HG02759 (cell line): ENCODE measurements around the gene PI4KA.
"Not testable (repeated sequence)": the region's sequence is repeated elsewhere in the genome, so short reads cannot be mapped to it uniquely, and the experiment has no call there.

Experiments used
- ATAC-seq: cut with Tn5 transposase; IDR thresholded peaks from one replicate; pipeline ENCODE4 v1.9.1; 2021; ENCODE audit warnings: mild to moderate bottlenecking, moderate library complexity; ENCODE audit not compliant: unreplicated experiment

The PI4KA gene

GRCh38 chr22:20671409-20672081, 187.1 kb downstream of the PI4KA start:
- ATAC-seq, result no peak

GRCh38 chr22:20670457-20671261, 188.0 kb downstream of the PI4KA start:
- ATAC-seq, result not testable (repeated sequence)

DNA sequence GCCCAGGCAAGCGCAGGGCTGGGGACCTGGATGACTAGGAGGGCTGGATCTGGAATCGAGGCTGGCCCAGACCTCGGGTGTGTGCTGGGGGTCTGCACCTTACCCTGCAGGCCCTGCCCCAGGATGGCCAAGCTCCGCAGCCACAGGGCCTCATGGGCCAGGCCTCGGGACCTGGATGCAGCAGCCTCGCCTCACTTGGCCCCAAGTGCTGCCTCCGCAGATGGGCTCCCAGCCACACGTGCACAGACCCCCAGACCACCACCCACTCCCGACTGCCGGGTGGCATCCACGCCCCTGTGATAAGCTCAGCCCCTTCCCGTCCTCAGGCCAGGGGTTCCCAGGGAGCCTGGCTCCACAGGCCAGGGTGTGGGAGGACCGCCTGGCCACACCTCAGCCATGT, 188.7 kb downstream of the PI4KA start:
- not testable (repeated sequence) for ATAC-seq

DNA sequence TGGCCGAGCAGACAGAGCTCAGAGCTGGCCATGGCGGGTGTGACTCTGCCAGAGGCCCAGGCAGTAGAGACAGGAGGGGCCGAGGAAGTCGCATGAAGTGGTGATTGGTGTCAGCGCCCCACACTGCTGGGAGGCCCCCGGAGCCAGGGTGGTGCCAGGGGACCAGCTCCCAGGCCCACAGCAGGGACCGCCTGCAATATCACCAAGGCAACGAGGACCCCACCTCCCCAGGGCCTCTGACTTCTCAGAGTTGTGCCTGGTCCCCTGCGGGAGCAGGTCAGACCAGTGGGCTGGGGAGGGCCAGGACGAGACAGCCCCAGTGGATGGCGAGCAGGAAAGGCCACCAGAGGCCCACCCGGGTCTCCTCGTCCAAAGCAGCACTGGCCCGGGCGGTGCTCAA, 189.1 kb downstream of the PI4KA start:
- ATAC-seq, result not testable (repeated sequence)

DNA sequence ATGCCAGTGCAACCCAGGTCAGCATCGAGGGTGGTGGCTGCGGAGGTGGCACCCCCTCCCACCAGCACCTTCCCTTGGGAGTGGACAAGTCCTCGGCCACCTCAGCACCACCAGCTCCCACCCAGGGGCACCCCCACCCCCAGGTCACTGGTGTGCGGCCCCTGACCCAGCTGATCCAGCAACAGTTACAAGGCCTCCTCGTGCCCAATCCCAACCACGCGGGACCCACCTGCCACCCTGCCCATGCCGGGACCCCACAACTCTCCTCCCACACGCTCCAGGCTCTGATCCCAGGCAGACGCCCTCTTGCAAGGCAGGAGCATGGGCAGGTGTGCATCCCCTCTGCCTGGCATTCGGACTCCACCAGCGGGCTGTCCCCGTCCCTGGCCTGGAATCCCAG, 189.8 kb downstream of the PI4KA start:
- not testable (repeated sequence) for ATAC-seq

GRCh38 chr22:20668226-20668625, 190.4 kb downstream of the PI4KA start:
- ATAC-seq, result not testable (repeated sequence)

DNA sequence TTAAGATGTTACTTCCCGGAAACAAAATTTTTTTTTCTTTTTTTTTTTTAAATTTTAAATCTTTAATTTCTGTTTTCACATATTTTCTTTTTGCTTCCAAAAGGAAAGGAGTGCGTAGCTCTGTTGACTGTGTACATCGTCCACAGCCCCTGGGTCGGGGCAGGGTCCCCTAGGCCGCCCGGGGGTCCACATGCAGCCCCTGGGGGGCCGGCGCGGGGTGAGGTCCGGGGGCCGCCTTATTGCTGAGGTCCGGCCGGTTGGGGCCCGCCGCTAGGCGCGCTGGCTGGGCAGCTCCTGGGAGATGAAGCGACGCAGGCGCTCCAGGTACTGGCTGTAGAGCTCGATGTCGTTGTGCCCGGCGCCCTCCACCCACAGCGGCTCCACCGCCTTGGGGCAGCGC, 191.1 kb downstream of the PI4KA start:
- not testable (repeated sequence) for ATAC-seq

- no peak for ATAC-seq
Measured at GRCh38 chr22:20666560-20666959, 192.1 kb downstream of the PI4KA start.

DNA sequence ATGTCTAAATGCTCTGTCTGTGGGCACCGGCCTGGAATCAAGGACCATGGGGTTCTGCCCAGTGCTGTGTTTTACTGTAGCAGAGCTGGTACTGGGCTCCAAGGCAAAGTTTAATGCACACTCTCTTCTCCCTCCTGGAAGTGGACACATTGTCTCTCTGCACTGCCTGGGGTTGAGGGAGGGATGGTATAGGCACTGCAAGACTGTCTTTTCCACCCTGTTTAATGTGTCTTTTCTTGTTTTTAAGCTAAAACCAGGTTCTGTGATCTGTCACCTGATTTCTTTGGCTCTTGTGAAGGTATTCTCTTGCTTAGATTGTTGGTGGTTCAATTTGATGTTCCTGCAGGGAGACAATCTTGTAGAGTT, 194.0 kb downstream of the PI4KA start:
- no peak for ATAC-seq

DNA sequence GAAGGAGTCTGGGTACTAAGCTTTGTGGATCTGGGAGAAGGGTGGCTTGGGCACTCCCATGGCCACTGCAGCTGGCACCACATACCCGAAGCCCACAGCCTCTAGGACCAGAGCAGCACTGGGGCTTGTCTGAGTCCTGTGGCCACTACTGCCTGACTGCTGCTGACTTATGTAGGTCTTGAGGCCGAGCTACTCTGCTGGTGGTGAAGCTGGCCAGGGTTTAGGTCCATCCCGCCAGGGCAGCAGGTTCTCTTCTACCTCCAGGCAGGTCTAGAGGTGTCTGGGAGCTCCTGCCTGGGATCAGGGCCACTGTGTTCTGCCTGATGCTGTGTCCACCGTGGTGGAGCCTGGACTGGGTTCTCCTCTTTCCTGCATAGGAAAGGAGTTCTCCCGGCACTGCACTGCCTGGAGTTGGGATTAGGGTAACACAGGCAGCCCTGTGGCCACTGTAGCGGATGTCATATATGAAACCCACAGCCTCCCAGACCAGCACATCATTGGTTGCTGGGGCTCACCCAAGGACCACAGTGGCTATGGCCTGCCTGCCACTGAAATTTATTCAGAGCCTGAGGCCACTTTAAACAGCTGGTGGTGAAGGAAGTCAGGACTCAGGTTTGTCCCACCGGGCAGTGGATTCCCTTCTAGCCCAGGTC, 194.5 kb downstream of the PI4KA start:
- no peak for ATAC-seq

DNA sequence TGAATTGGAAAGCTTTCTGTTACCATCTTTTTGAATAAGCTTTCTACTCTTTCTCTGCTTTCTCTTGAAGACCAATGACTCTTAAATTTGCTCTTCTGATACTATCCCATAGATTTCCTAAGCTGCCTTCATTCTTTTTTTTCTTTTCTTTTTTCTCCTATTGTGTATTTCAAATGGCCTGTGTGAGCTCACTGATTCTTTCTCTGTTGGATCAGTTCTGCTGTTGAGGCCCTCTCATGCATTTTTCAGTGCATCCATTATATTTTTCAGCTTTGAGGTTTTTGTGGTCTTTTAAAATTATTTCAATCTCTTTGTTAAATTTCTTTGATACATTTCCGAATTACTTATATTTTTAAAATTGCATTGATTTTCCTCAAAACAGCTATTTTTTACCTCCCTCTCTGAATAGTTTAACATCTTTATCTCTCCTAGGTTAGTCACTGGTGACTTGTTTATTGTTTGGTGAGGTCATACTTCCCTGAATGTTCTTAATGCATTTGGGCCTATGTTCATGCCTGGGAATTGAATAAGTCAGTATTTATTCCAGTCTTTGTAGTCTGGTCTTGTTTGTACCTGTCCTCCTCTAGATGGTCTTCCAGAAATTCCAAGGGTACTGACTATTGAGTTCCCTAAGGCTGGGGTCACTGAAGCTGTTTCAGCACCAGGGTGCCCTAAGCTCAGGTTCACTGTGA, 195.3 kb downstream of the PI4KA start:
- ATAC-seq, result no peak

GRCh38 chr22:20662524-20663036, 196.0 kb downstream of the PI4KA start:
- ATAC-seq, result not testable (repeated sequence)

GRCh38 chr22:20661473-20661872, 197.1 kb downstream of the PI4KA start:
- ATAC-seq, result no peak

GRCh38 chr22:20660441-20661054, 198.1 kb downstream of the PI4KA start:
- no peak for ATAC-seq

GRCh38 chr22:20659920-20660319, 198.7 kb downstream of the PI4KA start:
- ATAC-seq, result no peak

DNA sequence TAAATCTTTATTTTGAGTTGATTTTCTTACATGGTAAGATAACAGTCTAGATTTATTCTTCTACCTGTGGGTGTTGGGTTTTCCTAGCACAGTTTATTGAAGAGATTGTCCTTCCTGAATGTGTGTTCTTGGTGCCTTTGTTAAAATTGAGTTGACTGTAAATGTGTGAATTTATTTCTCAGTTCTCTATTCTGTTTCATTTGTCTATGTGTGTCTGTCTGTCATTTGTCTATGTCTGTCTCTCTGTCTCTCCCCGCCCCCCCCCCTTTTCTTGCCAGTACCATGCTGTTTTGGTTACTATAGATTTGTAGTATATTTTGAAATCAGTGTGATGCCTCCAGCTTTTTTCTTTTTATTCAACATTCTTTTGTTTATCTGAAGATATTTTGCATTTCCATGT, 199.4 kb downstream of the PI4KA start:
- no peak for ATAC-seq

DNA sequence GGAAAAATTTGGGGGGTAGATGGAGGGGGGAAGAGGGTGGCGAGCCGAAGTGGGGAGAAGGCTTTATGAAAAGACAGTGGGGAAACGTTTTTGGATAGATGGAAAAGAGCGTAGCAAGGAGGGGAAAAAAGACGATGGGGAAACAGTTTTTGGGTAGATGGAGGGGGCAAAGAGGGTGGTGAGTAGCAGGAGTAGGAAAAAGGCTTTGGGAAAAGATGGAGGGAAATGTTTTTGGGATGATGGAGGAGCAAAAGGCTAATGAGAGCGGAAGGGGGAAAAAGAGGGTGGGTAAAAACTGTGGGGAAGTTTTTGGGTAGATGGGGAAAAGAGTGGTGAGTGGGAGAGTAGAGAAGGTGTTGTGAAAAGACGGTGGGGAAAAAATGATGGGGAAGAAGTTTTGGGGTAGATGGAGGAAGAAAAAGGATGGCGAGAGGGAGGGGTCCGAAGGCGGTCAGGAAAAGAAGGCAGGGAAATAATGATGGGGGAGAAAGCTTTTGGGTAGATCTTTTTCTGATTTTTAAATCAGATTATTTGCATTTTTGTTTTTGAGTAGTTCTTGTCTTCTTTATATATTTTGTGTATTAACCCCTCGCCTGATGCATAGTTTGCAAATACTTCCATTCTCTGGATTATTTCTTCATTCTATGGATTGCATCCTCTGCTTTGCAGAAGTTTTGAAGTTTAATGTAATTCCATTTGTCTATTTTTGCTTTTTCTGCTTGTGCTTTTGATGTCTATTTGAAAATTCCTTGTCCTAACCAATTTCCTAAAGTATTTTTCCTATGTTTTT, 200.0 kb downstream of the PI4KA start:
- no peak for ATAC-seq

DNA sequence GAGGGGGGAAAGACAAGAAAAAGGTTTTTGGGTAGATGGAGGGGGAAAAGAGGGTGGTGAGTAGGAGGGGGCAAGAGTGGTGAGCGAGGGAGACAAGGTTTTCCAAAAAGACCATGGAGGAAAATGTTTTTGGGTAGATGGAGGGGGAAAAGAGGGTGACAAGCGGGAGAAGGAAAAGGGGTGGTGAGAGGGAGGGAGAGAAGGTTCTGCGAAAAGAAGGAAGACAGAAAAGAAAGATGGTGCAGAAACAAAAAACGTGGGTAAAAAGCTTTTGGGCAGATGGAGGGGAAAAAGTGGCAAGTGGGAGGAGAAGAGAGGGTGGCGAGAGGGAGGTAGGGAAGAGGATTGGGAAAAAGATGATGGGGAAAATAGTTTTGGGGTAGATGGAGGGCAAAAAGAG, 200.6 kb downstream of the PI4KA start:
- ATAC-seq, result no peak
